Measurements from ENCODE around the gene KIAA0825. TPM values are rescaled to one million over a fixed set of nuclear protein-coding genes. Genes with fewer than 3 reads are reported as not detected.

KIAA0825 gene
- total and polyA plus RNA-seq, 2 experiments from 2014 or later: 1.7 to 1.8 TPM

- Mint-ChIP-seq H3K9me3 (peaks cover 15% of the 10 kb centered on the region; the same call in 2 of the 3 replicates), H3K27ac (no peak overlapping the region), H3K36me3 (ENCODE audit: low read depth) (peaks cover 13% of the 10 kb centered on the region; the same call in 2 of the 3 replicates), H3K27me3 (ENCODE audit: insufficient read depth, low read depth, poor library complexity) (no peaks in the 10 kb centered on the region), H3K4me3 (no peak overlapping the region), H3K4me1 (peaks cover 21% of the 10 kb centered on the region)
- ATAC-seq (no peak; the same call in 2 of the 3 replicates), DNase-seq (ENCODE audit: low spot score) (peak; percentile 23)
- TF ChIP-seq CREB1 (CRISPR knock-in tag; IDR thresholded peaks at IDR 0.05; ENCODE audit: low read depth) (no peak), ETS1 (IDR thresholded peaks at IDR 0.05) (no peak), REST (IDR thresholded peaks at IDR 0.05; ENCODE audit: unreplicated experiment) (no peak), JUNB (IDR thresholded peaks at IDR 0.05; ENCODE audit: unreplicated experiment) (no peak)
- H3K27ac ChIP-seq (ENCODE audit: low read depth): no peak overlapping the region
- no peaks in the 10 kb centered on the region for H3F3A ChIP-seq (replicated peaks; ENCODE audit: low read depth)
- H3K4me3 ChIP-seq: no peak overlapping the region
- H3K4me1 ChIP-seq (ENCODE audit: insufficient read depth): peaks cover 36% of the 10 kb centered on the region
- no peaks in the 10 kb centered on the region for H3K79me2 ChIP-seq (replicated peaks; ENCODE audit: insufficient read depth)
- H2AFZ ChIP-seq: no peak overlapping the region
- peaks cover 3% of the 10 kb centered on the region; the same call in 1 of the 2 replicates for H3K9me2 ChIP-seq (ENCODE audit: insufficient read depth)
- peak overlapping the region; percentile 7; the same call in 1 of the 2 replicates for H3K4me2 ChIP-seq
- H4K20me1 ChIP-seq (replicated peaks; ENCODE audit: insufficient read depth): no peaks in the 10 kb centered on the region
- no peaks in the 10 kb centered on the region for H3K36me3 ChIP-seq (ENCODE audit: insufficient read depth)
- H3K27me3 ChIP-seq (ENCODE audit: insufficient read depth): no peaks in the 10 kb centered on the region
Observed at GRCh38 chr5:94391996-94392395, 226.4 kb downstream of the KIAA0825 start.

GRCh38 chr5:94389515-94389899, 228.9 kb downstream of the KIAA0825 start:
- Histone ChIP-seq H3K27ac (ENCODE audit: low read depth) (no peak overlapping the region), H3K4me2 (no peak overlapping the region), H3K27me3 (ENCODE audit: insufficient read depth) (no peaks in the 10 kb centered on the region), H3K36me3 (ENCODE audit: insufficient read depth) (no peaks in the 10 kb centered on the region), H3F3A (replicated peaks; ENCODE audit: low read depth) (no peaks in the 10 kb centered on the region), H3K4me1 (ENCODE audit: insufficient read depth) (peaks cover 39% of the 10 kb centered on the region), H3K79me2 (replicated peaks; ENCODE audit: insufficient read depth) (no peaks in the 10 kb centered on the region), H2AFZ (no peak overlapping the region), H4K20me1 (replicated peaks; ENCODE audit: insufficient read depth) (no peaks in the 10 kb centered on the region), H3K9me2 (ENCODE audit: insufficient read depth) (no peaks in the 10 kb centered on the region), H3K4me3 (no peak overlapping the region)
- H3K4me1 Mint-ChIP-seq: peaks cover 24% of the 10 kb centered on the region; the same call in 2 of the 3 replicates
- peaks cover 13% of the 10 kb centered on the region; the same call in 2 of the 3 replicates for H3K36me3 Mint-ChIP-seq (ENCODE audit: low read depth)
- no peak overlapping the region for H3K27ac Mint-ChIP-seq
- H3K27me3 Mint-ChIP-seq (ENCODE audit: insufficient read depth, low read depth, poor library complexity): no peaks in the 10 kb centered on the region
- no peak for ATAC-seq
- no peak overlapping the region for H3K4me3 Mint-ChIP-seq
- TF ChIP-seq, protein P1, sequence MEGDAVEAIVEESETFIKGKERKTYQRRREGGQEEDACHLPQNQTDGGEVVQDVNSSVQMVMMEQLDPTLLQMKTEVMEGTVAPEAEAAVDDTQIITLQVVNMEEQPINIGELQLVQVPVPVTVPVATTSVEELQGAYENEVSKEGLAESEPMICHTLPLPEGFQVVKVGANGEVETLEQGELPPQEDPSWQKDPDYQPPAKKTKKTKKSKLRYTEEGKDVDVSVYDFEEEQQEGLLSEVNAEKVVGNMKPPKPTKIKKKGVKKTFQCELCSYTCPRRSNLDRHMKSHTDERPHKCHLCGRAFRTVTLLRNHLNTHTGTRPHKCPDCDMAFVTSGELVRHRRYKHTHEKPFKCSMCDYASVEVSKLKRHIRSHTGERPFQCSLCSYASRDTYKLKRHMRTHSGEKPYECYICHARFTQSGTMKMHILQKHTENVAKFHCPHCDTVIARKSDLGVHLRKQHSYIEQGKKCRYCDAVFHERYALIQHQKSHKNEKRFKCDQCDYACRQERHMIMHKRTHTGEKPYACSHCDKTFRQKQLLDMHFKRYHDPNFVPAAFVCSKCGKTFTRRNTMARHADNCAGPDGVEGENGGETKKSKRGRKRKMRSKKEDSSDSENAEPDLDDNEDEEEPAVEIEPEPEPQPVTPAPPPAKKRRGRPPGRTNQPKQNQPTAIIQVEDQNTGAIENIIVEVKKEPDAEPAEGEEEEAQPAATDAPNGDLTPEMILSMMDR (conservative IDR thresholded peaks at IDR 0.05; ENCODE audit: low read depth in 2 of 2): no peak
- TF ChIP-seq EZH2 (IDR thresholded peaks at IDR 0.05; ENCODE audit: low read depth, unreplicated experiment): no peak
- TF ChIP-seq JUNB (IDR thresholded peaks at IDR 0.05; ENCODE audit: unreplicated experiment): no peak
- TF ChIP-seq STAT1 (IDR thresholded peaks at IDR 0.05; ENCODE audit: unreplicated experiment): no peak
- peaks cover 15% of the 10 kb centered on the region; the same call in 2 of the 3 replicates for H3K9me3 Mint-ChIP-seq
- no peak for DNase-seq (ENCODE audit: low spot score)

Measured in GM23338 (cell line).